SK-N-MC (cell line): ENCODE results near the gene CTTNBP2.

Experiments used
- EZH2 ChIP-seq: fragments of 200-600 bp; sonication (generic); IDR thresholded peaks from one replicate; pipeline ENCODE4 v1.6.1; 2017; ENCODE audit warnings: antibody characterized with exemption
- POLR2AphosphoS5 ChIP-seq: IDR thresholded peaks from 2 replicates; pipeline ENCODE4 v1.6.1; 2012; ENCODE audit warnings: mild to moderate bottlenecking, low read depth, low read length, borderline replicate concordance

GRCh38 chr7:117706210-117706609, 167.0 kb downstream of the CTTNBP2 start:
- no peak for TF ChIP-seq EZH2
- TF ChIP-seq POLR2AphosphoS5 = no peak
